Neuronal stem cell (in vitro differentiated cells): ENCODE measurements around the gene SLX4IP.

Experiments used
- DNase-seq: peaks from one replicate; pipeline ENCODE4 v3.0.0-alpha.2; 2013; ENCODE audit warnings: low spot score
- H2AFZ ChIP-seq: one replicate; pipeline ENCODE4 v1.6.1; 2013; ENCODE audit warnings: mild to moderate bottlenecking, low read length, inconsistent platforms
- H2AK5ac ChIP-seq: 2 replicates; pipeline ENCODE4 v1.6.1; 2013; ENCODE audit warnings: low read depth, mild to moderate bottlenecking, inconsistent platforms, low read length, moderate library complexity, mixed read lengths
- H2BK120ac ChIP-seq: 2 replicates; pipeline ENCODE4 v1.6.1; 2013; ENCODE audit warnings: low read depth, mild to moderate bottlenecking, inconsistent platforms, low read length, moderate library complexity, mixed read lengths
- H2BK12ac ChIP-seq: one replicate; pipeline ENCODE4 v1.6.1; 2013; ENCODE audit warnings: low read length, inconsistent platforms
- H2BK15ac ChIP-seq: 2 replicates; pipeline ENCODE4 v1.6.1; 2013; ENCODE audit warnings: mild to moderate bottlenecking, low read length, inconsistent platforms, mixed read lengths
- H2BK5ac ChIP-seq: one replicate; pipeline ENCODE4 v1.6.1; 2013; ENCODE audit warnings: inconsistent platforms, mild to moderate bottlenecking, low read length, moderate library complexity
- H3K14ac ChIP-seq: one replicate; pipeline ENCODE4 v1.6.1; 2013; ENCODE audit warnings: low read length, inconsistent platforms
- H3K18ac ChIP-seq: 2 replicates; pipeline ENCODE4 v1.6.1; 2013; ENCODE audit warnings: low read length, inconsistent platforms
- H3K23ac ChIP-seq: 2 replicates; pipeline ENCODE4 v1.6.1; 2013; ENCODE audit warnings: low read depth, mild to moderate bottlenecking, mixed read lengths, low read length, inconsistent platforms; ENCODE audit not compliant: poor library complexity
- H3K27ac ChIP-seq: replicated peaks from 3 replicates; pipeline ENCODE4 v1.5.1; 2013; ENCODE audit warnings: low read length, inconsistent platforms
- H3K27me3 ChIP-seq, 3 experiments: 2 replicates each; pipeline ENCODE4 v1.6.1; 2013; ENCODE audit warnings: low read length in 3 of 3, mild to moderate bottlenecking in 2 of 3, inconsistent platforms in 1 of 3, low read depth in 1 of 3, mixed read lengths in 1 of 3, moderate library complexity in 1 of 3; ENCODE audit not compliant: control insufficient read depth in 3 of 3, insufficient read depth in 3 of 3
- H3K36me3 ChIP-seq, 2 donors: replicated peaks in 1 of 2; 2 replicates each; pipeline ENCODE4 v1.6.1; 2013; ENCODE audit warnings: low read length in 2 of 2; ENCODE audit not compliant: control insufficient read depth in 2 of 2, insufficient read depth in 2 of 2
- H3K4ac ChIP-seq: 2 replicates; pipeline ENCODE4 v1.6.1; 2013; ENCODE audit warnings: inconsistent platforms, mild to moderate bottlenecking, low read length, moderate library complexity
- H3K4me1 ChIP-seq, 2 donors: 1 replicate in 1 of 2; 2 replicates in 1 of 2; pipeline ENCODE4 v1.6.1; 2013; ENCODE audit warnings: low read length in 2 of 2, low read depth in 1 of 2; ENCODE audit not compliant: control insufficient read depth in 2 of 2, insufficient read depth in 1 of 2
- H3K4me2 ChIP-seq: one replicate; pipeline ENCODE4 v1.6.1; 2013; ENCODE audit warnings: mild to moderate bottlenecking, low read length, inconsistent platforms; ENCODE audit not compliant: insufficient read depth, poor library complexity, severe bottlenecking
- H3K4me3 ChIP-seq, 2 donors: 2 replicates each; pipeline ENCODE4 v1.5.1; 2013; ENCODE audit warnings: low read length in 2 of 2, mild to moderate bottlenecking in 2 of 2, inconsistent platforms in 1 of 2, moderate library complexity in 1 of 2
- H3K79me1 ChIP-seq: one replicate; pipeline ENCODE4 v1.6.1; 2013; ENCODE audit warnings: low read depth, mild to moderate bottlenecking, inconsistent platforms, low read length, moderate library complexity
- H3K9ac ChIP-seq: one replicate; pipeline ENCODE4 v1.6.1; 2013; ENCODE audit warnings: mild to moderate bottlenecking, low read depth, low read length, inconsistent platforms; ENCODE audit not compliant: poor library complexity
- H3K9me3 ChIP-seq, 2 donors: replicated peaks in 1 of 2; 2 replicates each; pipeline versions ENCODE3 to v1.6.1; 2013; ENCODE audit warnings: low read length in 2 of 2, mild to moderate bottlenecking in 2 of 2, inconsistent platforms in 1 of 2, low read depth in 1 of 2, mixed read lengths in 1 of 2, moderate library complexity in 1 of 2; ENCODE audit not compliant: control insufficient read depth in 2 of 2, insufficient read depth in 1 of 2
- H4K8ac ChIP-seq: one replicate; pipeline ENCODE4 v1.6.1; 2013; ENCODE audit warnings: low read depth, mild to moderate bottlenecking, inconsistent platforms, low read length, moderate library complexity
- H4K91ac ChIP-seq: one replicate; pipeline ENCODE4 v1.6.1; 2013; ENCODE audit warnings: low read length, low read depth, mild to moderate bottlenecking, inconsistent platforms; ENCODE audit not compliant: poor library complexity
- WGBS, 2 donors: extraction: QIAGEN DNeasy Blood & Tissue Kit; methylation state at CpG; one replicate each; pipeline ENCODE4 v1.1.7; 2013; ENCODE audit warnings: missing lambda C conversion rate in 2 of 2, mixed read lengths in 1 of 2; ENCODE audit not compliant: insufficient read length in 2 of 2, insufficient replicate concordance in 1 of 2; ENCODE audit errors: extremely low coverage in 2 of 2; 5-methylcytosine and 5-hydroxymethylcytosine counted together

SLX4IP gene

DNA sequence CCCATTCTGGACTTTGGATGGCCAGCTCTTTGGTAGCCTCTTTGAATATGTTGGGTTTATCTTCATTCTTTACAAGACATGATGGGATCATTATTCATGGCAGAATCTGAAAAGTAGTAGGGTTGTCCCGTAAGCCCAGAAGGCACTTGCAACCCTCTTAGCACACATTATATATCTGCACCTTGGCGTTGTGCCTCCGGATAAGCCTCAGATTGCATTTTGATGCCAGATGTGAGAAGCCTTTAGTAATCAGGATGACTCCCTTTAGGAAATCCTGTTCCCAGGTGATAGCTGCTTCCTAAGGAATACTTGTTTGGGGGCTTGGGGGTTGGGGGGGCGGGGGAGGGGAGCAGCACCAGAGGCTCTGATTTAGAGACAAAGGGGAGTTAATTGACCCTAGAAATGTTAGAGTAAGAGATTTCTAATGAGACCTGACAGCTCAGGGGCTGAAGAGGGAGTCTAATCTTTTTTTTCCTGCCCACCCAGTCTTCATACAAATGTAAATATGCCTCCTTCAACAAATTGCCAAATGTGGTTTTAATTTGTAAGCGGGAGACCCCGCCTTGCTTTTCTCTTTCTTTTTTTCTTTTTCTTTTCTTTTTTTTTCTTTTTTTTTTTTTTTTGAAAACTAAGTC, 183.6 kb downstream of the SLX4IP start:
- WGBS, 2 donors, result no CpG with 5 or more reads among the region's 6 CpGs
- Histone ChIP-seq H3K79me1 (no peaks in the 10 kb centered on the region), H3K4ac (no peak overlapping the region), H3K18ac (no peak overlapping the region), H2BK120ac (no peak overlapping the region), H2BK12ac (no peak overlapping the region), H3K36me3 (no peaks in the 10 kb centered on the region), H3K23ac (no peak overlapping the region), H2BK15ac (no peak overlapping the region), H3K4me1 (peaks cover 14 to 15% of the 10 kb centered on the region in 2 donors), H4K8ac (no peak overlapping the region), H3K14ac (no peak overlapping the region), H2BK5ac (no peak overlapping the region), H3K4me3 (no peak overlapping the region), H3K9me3 (peaks cover 2 to 3% of the 10 kb centered on the region in 2 donors), H3K27me3 (no peaks in the 10 kb centered on the region), H4K91ac (no peak overlapping the region), H3K9ac (no peak overlapping the region), H2AFZ (no peak overlapping the region), H3K4me2 (no peak overlapping the region), H3K27ac (peak overlapping the region; percentile 41), H2AK5ac (no peak overlapping the region)
- DNase-seq, result no peak

DNA sequence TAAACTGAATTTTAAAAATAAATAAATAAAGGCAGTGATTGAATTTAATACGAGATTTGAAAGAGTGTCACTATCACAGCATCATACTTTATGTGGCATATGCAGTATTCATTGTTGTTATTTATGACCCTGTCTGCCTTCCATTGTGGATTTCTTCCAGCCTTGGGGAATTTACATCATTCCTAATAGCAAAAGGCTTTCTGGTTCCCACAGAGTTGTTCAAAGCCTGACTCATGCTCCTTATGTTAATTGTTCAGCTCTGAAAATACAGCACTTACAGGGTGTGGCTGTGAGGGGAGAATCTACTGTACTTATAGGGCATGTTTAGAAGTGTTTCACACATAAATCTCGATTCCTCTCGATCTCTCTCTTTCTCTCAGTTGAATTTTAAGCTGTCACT, 184.3 kb downstream of the SLX4IP start:
- H4K8ac ChIP-seq, result no peak overlapping the region
- no peak overlapping the region for H2AK5ac ChIP-seq
- H3K14ac ChIP-seq, result no peak overlapping the region
- H3K4ac ChIP-seq, result no peak overlapping the region
- H3K79me1 ChIP-seq, result no peaks in the 10 kb centered on the region
- H2BK5ac ChIP-seq, result no peak overlapping the region
- H2AFZ ChIP-seq, result no peak overlapping the region
- H3K9ac ChIP-seq, result no peak overlapping the region
- peaks cover 14 to 15% of the 10 kb centered on the region in 2 donors for H3K4me1 ChIP-seq
- H2BK120ac ChIP-seq, result no peak overlapping the region
- no CpG with 5 or more reads among the region's 3 CpGs for WGBS, 2 donors
- peak overlapping the region; percentile 48 for H3K27ac ChIP-seq
- H3K18ac ChIP-seq, result no peak overlapping the region
- no peak overlapping the region for H3K4me2 ChIP-seq
- no peak overlapping the region for H3K23ac ChIP-seq
- no peak overlapping the region for H3K4me3 ChIP-seq
- no peak for DNase-seq
- H2BK12ac ChIP-seq, result no peak overlapping the region
- peaks cover 3 to 4% of the 10 kb centered on the region in 2 donors for H3K9me3 ChIP-seq
- no peaks in the 10 kb centered on the region for H3K27me3 ChIP-seq
- no peak overlapping the region for H2BK15ac ChIP-seq
- no peak overlapping the region for H4K91ac ChIP-seq
- H3K36me3 ChIP-seq, result peaks cover 0 to 1% of the 10 kb centered on the region in 2 donors

GRCh38 chr20:10621149-10621548, 186.0 kb downstream of the SLX4IP start:
- Histone ChIP-seq H2BK15ac (no peak overlapping the region), H3K4ac (no peak overlapping the region), H2AFZ (no peak overlapping the region), H3K18ac (no peak overlapping the region), H4K8ac (no peak overlapping the region), H3K4me3 (no peak overlapping the region), H3K36me3 (peaks cover 0 to 1% of the 10 kb centered on the region in 2 donors), H3K14ac (no peak overlapping the region), H4K91ac (no peak overlapping the region), H3K79me1 (no peaks in the 10 kb centered on the region), H3K4me1 (peaks cover 14 to 15% of the 10 kb centered on the region in 2 donors), H3K9ac (no peak overlapping the region), H2BK5ac (no peak overlapping the region), H2BK12ac (no peak overlapping the region), H3K27ac (no peak overlapping the region), H3K23ac (no peak overlapping the region), H3K4me2 (no peak overlapping the region), H2BK120ac (no peak overlapping the region), H2AK5ac (no peak overlapping the region), H3K27me3 (no peaks in the 10 kb centered on the region), H3K9me3 (peaks cover 3 to 4% of the 10 kb centered on the region in 2 donors)
- DNase-seq, result no peak
- no CpG with 5 or more reads among the region's 3 CpGs for WGBS, 2 donors

- no peak for DNase-seq
- H2BK120ac ChIP-seq, result no peak overlapping the region
- no peak overlapping the region for H3K27ac ChIP-seq
- no peak overlapping the region for H3K4me3 ChIP-seq
- H2AK5ac ChIP-seq, result no peak overlapping the region
- peaks cover 14 to 15% of the 10 kb centered on the region in 2 donors for H3K4me1 ChIP-seq
- H3K9me3 ChIP-seq, result peaks cover 3 to 4% of the 10 kb centered on the region in 2 donors
- no CpG with 5 or more reads among the region's 16 CpGs for WGBS, 2 donors
- H3K4ac ChIP-seq, result no peak overlapping the region
- H2AFZ ChIP-seq, result no peak overlapping the region
- no peaks in the 10 kb centered on the region for H3K79me1 ChIP-seq
- H2BK15ac ChIP-seq, result no peak overlapping the region
- no peak overlapping the region for H3K14ac ChIP-seq
- H2BK12ac ChIP-seq, result no peak overlapping the region
- H3K18ac ChIP-seq, result peak overlapping the region; percentile 6
- no peak overlapping the region for H2BK5ac ChIP-seq
- H3K36me3 ChIP-seq, result peaks cover 0 to 1% of the 10 kb centered on the region in 2 donors
- no peak overlapping the region for H3K4me2 ChIP-seq
- no peak overlapping the region for H4K8ac ChIP-seq
- no peaks in the 10 kb centered on the region for H3K27me3 ChIP-seq
- no peak overlapping the region for H3K9ac ChIP-seq
- no peak overlapping the region for H4K91ac ChIP-seq
- H3K23ac ChIP-seq, result no peak overlapping the region
Observed at GRCh38 chr20:10622657-10623418, 187.7 kb downstream of the SLX4IP start.
